ENCODE data around the gene PRELID1. TPM values are rescaled to one million over a fixed set of nuclear protein-coding genes. Genes with fewer than 3 reads are reported as not detected.

The PRELID1 gene
- total and polyA plus RNA-seq, 2 experiments from 2014 or later: 86.0 to 185 TPM

DNA sequence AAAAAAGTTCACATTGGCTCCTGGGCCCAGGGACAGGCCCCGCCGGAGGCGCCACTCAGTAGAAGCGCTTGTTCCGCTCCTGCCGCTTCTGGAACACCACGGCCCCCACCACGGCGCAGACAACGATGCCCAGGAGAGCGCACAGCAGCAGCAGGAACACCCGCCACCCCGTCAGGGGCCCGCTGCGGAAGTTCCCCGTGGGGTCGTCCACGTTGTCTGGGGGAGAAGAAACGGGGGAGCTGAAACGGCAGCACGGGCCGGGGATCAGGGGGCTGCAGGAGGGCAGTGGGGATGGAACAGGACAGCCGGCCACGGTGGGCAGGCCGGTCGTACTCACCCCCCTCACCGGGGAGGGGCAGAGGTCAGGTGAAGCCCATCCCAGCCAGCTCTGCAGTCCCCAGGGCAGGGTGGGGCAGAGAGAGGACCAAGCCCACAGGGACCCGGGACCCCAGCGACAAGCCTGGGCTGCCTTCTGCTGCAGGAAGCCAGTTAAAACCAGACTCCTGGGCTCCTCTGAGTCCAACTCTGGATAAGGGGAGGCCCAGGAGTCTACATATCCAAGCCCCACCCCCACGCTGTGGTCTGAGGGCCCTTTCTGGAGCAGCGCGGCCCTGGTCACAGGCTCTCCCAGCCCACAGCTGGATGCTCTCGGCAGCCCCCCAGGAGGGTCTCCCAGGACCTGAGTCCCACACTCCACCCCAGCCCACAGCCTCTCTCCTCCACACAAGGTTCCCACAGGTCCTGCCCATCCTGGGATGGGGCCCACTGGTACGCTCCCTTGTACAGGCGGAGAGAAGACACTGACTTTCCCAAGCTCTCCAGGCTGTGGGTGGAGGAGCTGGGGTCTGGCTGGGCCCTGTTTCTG lies 28.7 kb downstream of the PRELID1 start:
- Histone ChIP-seq H3K9me3 (ENCODE audit: low read depth) (no peaks in the 10 kb centered on the region), H3K4me3 (no peak overlapping the region), H3K36me3 (peaks cover 25% of the 10 kb centered on the region), H3K27me3 (no peaks in the 10 kb centered on the region), H3K27ac (no peak overlapping the region), H3K4me1 (ENCODE audit: low read depth) (no peaks in the 10 kb centered on the region)
- no peak for DNase-seq (ENCODE audit: low read depth in 1 of 2, low spot score in 1 of 2)
- TF ChIP-seq, protein P1, sequence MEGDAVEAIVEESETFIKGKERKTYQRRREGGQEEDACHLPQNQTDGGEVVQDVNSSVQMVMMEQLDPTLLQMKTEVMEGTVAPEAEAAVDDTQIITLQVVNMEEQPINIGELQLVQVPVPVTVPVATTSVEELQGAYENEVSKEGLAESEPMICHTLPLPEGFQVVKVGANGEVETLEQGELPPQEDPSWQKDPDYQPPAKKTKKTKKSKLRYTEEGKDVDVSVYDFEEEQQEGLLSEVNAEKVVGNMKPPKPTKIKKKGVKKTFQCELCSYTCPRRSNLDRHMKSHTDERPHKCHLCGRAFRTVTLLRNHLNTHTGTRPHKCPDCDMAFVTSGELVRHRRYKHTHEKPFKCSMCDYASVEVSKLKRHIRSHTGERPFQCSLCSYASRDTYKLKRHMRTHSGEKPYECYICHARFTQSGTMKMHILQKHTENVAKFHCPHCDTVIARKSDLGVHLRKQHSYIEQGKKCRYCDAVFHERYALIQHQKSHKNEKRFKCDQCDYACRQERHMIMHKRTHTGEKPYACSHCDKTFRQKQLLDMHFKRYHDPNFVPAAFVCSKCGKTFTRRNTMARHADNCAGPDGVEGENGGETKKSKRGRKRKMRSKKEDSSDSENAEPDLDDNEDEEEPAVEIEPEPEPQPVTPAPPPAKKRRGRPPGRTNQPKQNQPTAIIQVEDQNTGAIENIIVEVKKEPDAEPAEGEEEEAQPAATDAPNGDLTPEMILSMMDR (IDR thresholded peaks at IDR 0.05; ENCODE audit: low read depth, low read length): no peak

DNA sequence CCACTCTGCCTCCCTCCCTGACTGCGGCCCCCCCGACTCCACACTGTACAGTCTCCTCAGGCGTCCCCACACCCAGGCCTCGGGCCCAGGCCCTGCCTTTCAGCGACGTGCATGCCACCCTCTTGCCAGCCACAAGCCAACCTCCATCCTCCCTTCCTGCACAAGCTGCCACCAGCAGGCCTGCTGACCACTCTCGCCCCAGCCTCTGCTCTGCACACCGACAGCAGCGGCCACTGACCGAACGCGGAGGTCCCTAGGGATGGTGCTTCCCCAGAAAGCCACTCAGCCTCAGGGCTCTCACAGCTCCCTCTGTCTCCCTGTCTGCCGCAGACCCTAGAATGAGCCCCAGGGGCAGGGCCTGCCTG lies 29.3 kb downstream of the PRELID1 start:
- TF ChIP-seq, protein P1 (IDR thresholded peaks at IDR 0.05; ENCODE audit: low read depth, low read length): no peak
- Histone ChIP-seq H3K4me1 (ENCODE audit: low read depth) (no peaks in the 10 kb centered on the region), H3K4me3 (no peak overlapping the region), H3K27me3 (no peaks in the 10 kb centered on the region), H3K27ac (no peak overlapping the region), H3K36me3 (peaks cover 28% of the 10 kb centered on the region), H3K9me3 (ENCODE audit: low read depth) (no peaks in the 10 kb centered on the region)
- no peak for DNase-seq (ENCODE audit: low read depth in 1 of 2, low spot score in 1 of 2)

DNA sequence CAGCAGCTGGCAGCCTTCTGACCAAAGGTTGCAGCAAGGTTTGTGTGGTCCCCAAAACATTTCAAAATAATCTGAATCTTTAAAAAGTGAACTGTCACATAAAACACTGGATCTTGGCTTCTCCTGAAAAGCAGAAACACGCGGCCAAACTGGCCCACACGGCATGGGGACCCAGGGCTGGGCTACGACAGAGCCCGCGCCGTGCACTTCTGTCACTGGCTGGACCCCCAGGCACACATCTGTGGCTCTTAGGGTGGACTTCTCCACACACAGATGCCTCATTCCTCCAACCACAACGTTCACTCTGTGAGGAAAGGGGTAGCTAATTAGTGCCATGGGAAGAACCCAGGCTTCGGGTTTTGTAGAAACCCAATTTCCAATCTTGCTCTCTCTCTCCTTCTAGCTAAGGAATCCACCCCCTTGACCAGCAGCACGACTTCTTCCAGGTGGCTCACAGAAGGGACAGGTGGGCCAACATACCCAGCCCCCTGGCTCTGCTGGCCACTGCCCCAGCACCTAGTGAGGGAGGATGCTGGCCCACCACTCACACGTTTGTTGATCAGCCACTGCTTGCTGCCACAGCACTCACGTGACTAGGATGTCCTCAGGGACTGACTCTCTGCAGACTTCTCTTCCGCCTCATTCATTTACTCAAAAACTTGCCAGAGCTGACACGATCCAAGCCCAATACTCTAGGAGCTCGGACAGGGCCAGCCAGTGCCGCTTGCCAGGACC lies 30.0 kb downstream of the PRELID1 start:
- DNase-seq (ENCODE audit: low read depth in 1 of 2, low spot score in 1 of 2): no peak
- Histone ChIP-seq H3K27me3 (no peaks in the 10 kb centered on the region), H3K4me1 (ENCODE audit: low read depth) (no peaks in the 10 kb centered on the region), H3K36me3 (peaks cover 28% of the 10 kb centered on the region), H3K9me3 (ENCODE audit: low read depth) (no peaks in the 10 kb centered on the region), H3K27ac (no peak overlapping the region), H3K4me3 (no peak overlapping the region)
- TF ChIP-seq, protein P1 (IDR thresholded peaks at IDR 0.05; ENCODE audit: low read depth, low read length): no peak

DNA sequence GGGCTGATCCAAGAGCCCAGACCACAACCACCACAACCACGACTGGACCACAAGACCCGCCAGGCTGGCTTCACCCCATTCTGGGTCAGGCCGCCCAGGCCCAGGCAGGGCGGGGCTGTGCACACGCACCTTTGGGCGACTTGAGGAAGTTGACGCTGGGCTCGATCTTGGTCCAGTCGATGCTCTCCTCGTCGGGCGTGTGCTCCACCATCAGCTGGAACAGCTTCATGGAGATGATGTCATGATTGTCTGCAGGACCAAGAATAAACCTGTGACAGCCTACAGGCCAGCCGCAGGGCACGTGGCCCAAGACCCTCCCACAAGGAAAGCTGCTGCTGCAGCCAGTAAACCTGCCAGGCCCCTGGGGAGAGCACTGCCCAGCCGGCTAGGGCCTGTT lies 30.6 kb downstream of the PRELID1 start:
- no peaks in the 10 kb centered on the region for H3K4me1 ChIP-seq (ENCODE audit: low read depth)
- no peaks in the 10 kb centered on the region for H3K9me3 ChIP-seq (ENCODE audit: low read depth)
- no peak overlapping the region for H3K27ac ChIP-seq
- DNase-seq (ENCODE audit: low read depth in 1 of 2, low spot score in 1 of 2): no peak
- H3K27me3 ChIP-seq: no peaks in the 10 kb centered on the region
- no peak overlapping the region for H3K4me3 ChIP-seq
- TF ChIP-seq, protein P1 (IDR thresholded peaks at IDR 0.05; ENCODE audit: low read depth, low read length): no peak
- peaks cover 28% of the 10 kb centered on the region for H3K36me3 ChIP-seq

DNA sequence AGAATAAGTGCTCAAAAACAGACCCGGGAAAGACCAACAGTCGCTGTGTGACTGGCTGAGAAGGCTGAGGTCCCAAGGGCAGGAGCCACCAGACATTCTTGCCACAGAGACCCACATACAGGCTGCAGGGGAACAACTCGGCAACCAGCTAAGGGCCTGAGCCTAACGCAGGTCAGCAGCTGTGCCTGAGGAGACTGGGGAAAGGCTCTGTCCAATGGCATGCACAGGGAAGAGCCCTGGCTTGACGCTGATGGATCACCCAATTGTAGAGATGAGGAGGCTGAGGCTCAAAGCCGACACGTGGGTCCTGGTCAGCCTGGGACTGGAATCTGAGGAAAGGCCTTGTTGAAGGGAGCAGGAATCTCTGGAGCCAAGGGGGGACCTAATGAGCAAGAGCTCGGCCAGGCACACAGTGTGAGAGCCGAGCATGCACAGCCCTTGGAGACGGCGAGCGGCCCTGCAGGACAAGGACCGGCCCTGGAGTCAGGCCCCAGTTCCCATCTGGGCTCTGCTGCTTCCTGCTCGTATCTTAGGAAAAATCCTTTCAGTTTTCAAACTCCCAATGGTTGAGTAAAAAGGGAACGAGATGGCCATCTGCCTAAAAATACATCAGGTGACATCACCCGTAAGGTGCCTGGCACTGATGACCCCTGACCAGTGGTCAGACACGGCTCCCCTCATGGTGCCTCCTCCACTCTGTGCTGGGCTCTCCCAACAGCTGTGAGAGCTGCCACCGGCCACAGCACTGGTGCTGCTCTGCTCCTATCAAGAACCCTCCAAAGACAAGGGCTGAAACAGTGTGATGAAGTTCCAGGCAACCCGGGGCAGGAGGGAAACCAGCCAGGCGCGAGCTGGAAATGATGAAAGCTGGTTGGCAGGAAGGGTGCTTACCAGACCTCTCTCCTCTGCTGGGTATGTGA lies 31.4 kb downstream of the PRELID1 start:
- TF ChIP-seq, protein P1 (IDR thresholded peaks at IDR 0.05; ENCODE audit: low read depth, low read length): no peak
- H3K27me3 ChIP-seq: no peaks in the 10 kb centered on the region
- no peaks in the 10 kb centered on the region for H3K4me1 ChIP-seq (ENCODE audit: low read depth)
- no peak for DNase-seq (ENCODE audit: low read depth in 1 of 2, low spot score in 1 of 2)
- H3K9me3 ChIP-seq (ENCODE audit: low read depth): no peaks in the 10 kb centered on the region
- no peak overlapping the region for H3K27ac ChIP-seq
- H3K36me3 ChIP-seq: peaks cover 25% of the 10 kb centered on the region
- H3K4me3 ChIP-seq: no peak overlapping the region
